ENCODE measurements around the gene STAC3.

STAC3 gene

DNA sequence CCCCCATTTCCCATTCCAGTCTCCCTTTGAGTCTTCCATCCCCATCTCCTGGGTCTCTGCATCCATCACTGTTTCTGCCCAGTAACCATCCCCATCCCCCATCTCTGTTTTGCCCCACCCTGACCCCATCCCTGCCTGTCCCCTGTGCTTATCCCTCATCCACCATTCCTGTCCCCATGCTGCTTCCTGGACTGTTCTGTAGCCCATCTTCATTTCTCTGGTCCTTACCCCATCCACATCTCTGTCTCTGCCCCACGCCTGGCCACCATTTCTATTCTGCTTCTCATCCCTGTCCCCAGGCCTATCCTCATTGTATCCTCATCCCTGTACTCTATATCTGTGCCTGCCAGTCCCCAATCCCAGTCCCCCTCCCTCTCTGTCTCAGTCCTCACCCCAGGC, 30.2 kb downstream of the STAC3 start:
- Histone ChIP-seq H3K4me3 (ENCODE audit: low read depth, low read length) (no peak overlapping the region), H3K4me1 (ENCODE audit: control insufficient read depth, insufficient read depth, low read length, unreplicated experiment) (peaks cover 4% of the 10 kb centered on the region), H2AFZ (ENCODE audit: low read length, unreplicated experiment) (no peak overlapping the region), H3K36me3 (ENCODE audit: insufficient read depth, low read length) (no peaks in the 10 kb centered on the region), H3K27me3 (ENCODE audit: insufficient read depth, low read length) (peaks cover 37% of the 10 kb centered on the region), H3K27ac (ENCODE audit: low read depth, low read length) (no peak overlapping the region), H3K79me2 (ENCODE audit: control insufficient read depth, insufficient read depth, low read length, unreplicated experiment) (no peaks in the 10 kb centered on the region)

GRCh38 chr12:57219993-57220754, 30.8 kb downstream of the STAC3 start:
- H3K27ac ChIP-seq (ENCODE audit: low read depth, low read length) = no peak overlapping the region
- H3K79me2 ChIP-seq (ENCODE audit: control insufficient read depth, insufficient read depth, low read length, unreplicated experiment) = no peaks in the 10 kb centered on the region

GRCh38 chr12:57219205-57219992, 31.6 kb downstream of the STAC3 start:
- Histone ChIP-seq H3K27me3 (ENCODE audit: insufficient read depth, low read length) (peaks cover 37% of the 10 kb centered on the region), H3K27ac (ENCODE audit: low read depth, low read length) (no peak overlapping the region), H3K4me1 (ENCODE audit: control insufficient read depth, insufficient read depth, low read length, unreplicated experiment) (peaks cover 4% of the 10 kb centered on the region), H3K79me2 (ENCODE audit: control insufficient read depth, insufficient read depth, low read length, unreplicated experiment) (no peaks in the 10 kb centered on the region), H2AFZ (ENCODE audit: low read length, unreplicated experiment) (no peak overlapping the region), H3K36me3 (ENCODE audit: insufficient read depth, low read length) (no peaks in the 10 kb centered on the region), H3K4me3 (ENCODE audit: low read depth, low read length) (no peak overlapping the region)

More at GRCh38 chr12:57219993-57220754, 30.8 kb downstream of the STAC3 start:
- H3K4me3 ChIP-seq (ENCODE audit: low read depth, low read length) = no peak overlapping the region
- no peak overlapping the region for H2AFZ ChIP-seq (ENCODE audit: low read length, unreplicated experiment)
- H3K27me3 ChIP-seq (ENCODE audit: insufficient read depth, low read length) = peaks cover 37% of the 10 kb centered on the region
- no peaks in the 10 kb centered on the region for H3K36me3 ChIP-seq (ENCODE audit: insufficient read depth, low read length)
- peaks cover 4% of the 10 kb centered on the region for H3K4me1 ChIP-seq (ENCODE audit: control insufficient read depth, insufficient read depth, low read length, unreplicated experiment)

- no peak overlapping the region for H3K27ac ChIP-seq (ENCODE audit: low read depth, low read length)
- peaks cover 37% of the 10 kb centered on the region for H3K27me3 ChIP-seq (ENCODE audit: insufficient read depth, low read length)
- no peaks in the 10 kb centered on the region for H3K36me3 ChIP-seq (ENCODE audit: insufficient read depth, low read length)
- peaks cover 9% of the 10 kb centered on the region for H3K4me1 ChIP-seq (ENCODE audit: control insufficient read depth, insufficient read depth, low read length, unreplicated experiment)
- peak overlapping the region; percentile 77; the same call in 1 of the 2 replicates for H3K4me3 ChIP-seq (ENCODE audit: low read depth, low read length)
- no peak overlapping the region for H2AFZ ChIP-seq (ENCODE audit: low read length, unreplicated experiment)
- no peaks in the 10 kb centered on the region for H3K79me2 ChIP-seq (ENCODE audit: control insufficient read depth, insufficient read depth, low read length, unreplicated experiment)
These were observed 32.7 kb downstream of the STAC3 start for GRCh38 chr12:57218030-57218853.

GRCh38 chr12:57216921-57217879, 33.8 kb downstream of the STAC3 start:
- H3K4me1 ChIP-seq (ENCODE audit: control insufficient read depth, insufficient read depth, low read length, unreplicated experiment) = peaks cover 15% of the 10 kb centered on the region
- H3K4me3 ChIP-seq (ENCODE audit: low read depth, low read length) = peak overlapping the region; percentile 77
- no peaks in the 10 kb centered on the region for H3K79me2 ChIP-seq (ENCODE audit: control insufficient read depth, insufficient read depth, low read length, unreplicated experiment)
- H3K27me3 ChIP-seq (ENCODE audit: insufficient read depth, low read length) = peaks cover 37% of the 10 kb centered on the region
- peak overlapping the region; percentile 3 for H2AFZ ChIP-seq (ENCODE audit: low read length, unreplicated experiment)
- H3K27ac ChIP-seq (ENCODE audit: low read depth, low read length) = no peak overlapping the region
- no peaks in the 10 kb centered on the region for H3K36me3 ChIP-seq (ENCODE audit: insufficient read depth, low read length)

- Histone ChIP-seq H3K79me2 (ENCODE audit: control insufficient read depth, insufficient read depth, low read length, unreplicated experiment) (no peaks in the 10 kb centered on the region), H3K36me3 (ENCODE audit: insufficient read depth, low read length) (no peaks in the 10 kb centered on the region), H3K27ac (ENCODE audit: low read depth, low read length) (no peak within 1 kb of the TSS), H3K4me3 (ENCODE audit: low read depth, low read length) (peak within 1 kb of the TSS; percentile 77), H2AFZ (ENCODE audit: low read length, unreplicated experiment) (peak within 1 kb of the TSS; percentile 17), H3K4me1 (ENCODE audit: control insufficient read depth, insufficient read depth, low read length, unreplicated experiment) (peaks cover 15% of the 10 kb centered on the region), H3K27me3 (ENCODE audit: insufficient read depth, low read length) (peaks cover 32% of the 10 kb centered on the region)
These were observed 34.7 kb downstream of the STAC3 start, which contains the start of gene NXPH4 for GRCh38 chr12:57216014-57216911. TSS of gene NXPH4 (plus strand) at chr12:57216794. CDS start at chr12:57216970, 176 bp downstream.

DNA sequence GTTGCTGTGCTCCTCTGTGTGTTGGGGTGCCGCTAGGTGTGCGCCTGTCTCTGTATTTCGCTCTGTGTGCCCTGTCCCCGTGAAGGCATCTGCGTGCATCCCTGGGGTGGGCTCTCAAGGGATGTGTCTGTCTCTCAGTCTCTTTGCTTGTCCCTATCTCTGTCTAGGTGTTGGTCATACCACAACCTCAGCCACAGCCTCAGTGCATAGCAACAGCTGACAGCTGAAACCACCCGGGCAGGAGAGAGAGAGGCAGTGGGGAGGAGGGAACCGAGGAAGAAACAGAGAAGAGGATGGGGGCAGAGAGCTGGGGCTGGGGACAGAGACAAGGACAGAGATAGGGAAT, 35.3 kb downstream of the STAC3 start:
- peaks cover 26% of the 10 kb centered on the region for H3K27me3 ChIP-seq (ENCODE audit: insufficient read depth, low read length)
- H3K4me1 ChIP-seq (ENCODE audit: control insufficient read depth, insufficient read depth, low read length, unreplicated experiment) = peaks cover 15% of the 10 kb centered on the region
- H3K27ac ChIP-seq (ENCODE audit: low read depth, low read length) = no peak overlapping the region
- no peaks in the 10 kb centered on the region for H3K79me2 ChIP-seq (ENCODE audit: control insufficient read depth, insufficient read depth, low read length, unreplicated experiment)
- H2AFZ ChIP-seq (ENCODE audit: low read length, unreplicated experiment) = no peak overlapping the region
- peak overlapping the region; percentile 76; the same call in 1 of the 2 replicates for H3K4me3 ChIP-seq (ENCODE audit: low read depth, low read length)
- no peaks in the 10 kb centered on the region for H3K36me3 ChIP-seq (ENCODE audit: insufficient read depth, low read length)

- H3K4me3 ChIP-seq (ENCODE audit: low read depth, low read length) = no peak overlapping the region
- H2AFZ ChIP-seq (ENCODE audit: low read length, unreplicated experiment) = no peak overlapping the region
- no peak overlapping the region for H3K27ac ChIP-seq (ENCODE audit: low read depth, low read length)
- peaks cover 24% of the 10 kb centered on the region for H3K27me3 ChIP-seq (ENCODE audit: insufficient read depth, low read length)
- H3K79me2 ChIP-seq (ENCODE audit: control insufficient read depth, insufficient read depth, low read length, unreplicated experiment) = no peaks in the 10 kb centered on the region
- H3K36me3 ChIP-seq (ENCODE audit: insufficient read depth, low read length) = no peaks in the 10 kb centered on the region
- H3K4me1 ChIP-seq (ENCODE audit: control insufficient read depth, insufficient read depth, low read length, unreplicated experiment) = peaks cover 15% of the 10 kb centered on the region
These were observed 35.9 kb downstream of the STAC3 start for GRCh38 chr12:57215065-57215464.

- H3K27me3 ChIP-seq (ENCODE audit: insufficient read depth, low read length) = peaks cover 17% of the 10 kb centered on the region
- H3K4me1 ChIP-seq (ENCODE audit: control insufficient read depth, insufficient read depth, low read length, unreplicated experiment) = peaks cover 15% of the 10 kb centered on the region
These were observed 36.6 kb downstream of the STAC3 start for GRCh38 chr12:57214398-57214781.

More at GRCh38 chr12:57214398-57214781, 36.6 kb downstream of the STAC3 start:
- no peaks in the 10 kb centered on the region for H3K79me2 ChIP-seq (ENCODE audit: control insufficient read depth, insufficient read depth, low read length, unreplicated experiment)
- no peak overlapping the region for H2AFZ ChIP-seq (ENCODE audit: low read length, unreplicated experiment)
- H3K36me3 ChIP-seq (ENCODE audit: insufficient read depth, low read length) = no peaks in the 10 kb centered on the region
- no peak overlapping the region for H3K4me3 ChIP-seq (ENCODE audit: low read depth, low read length)
- H3K27ac ChIP-seq (ENCODE audit: low read depth, low read length) = no peak overlapping the region
